Esophagus squamous epithelium (tissue), 4 donors: ENCODE measurements around the gene GSK3A.

Source experiments
- CTCF ChIP-seq, 6 experiments: fragments of 450-650 bp in 4 of 6; fragments of 200-600 bp in 2 of 6; sonication (generic) in 2 of 6; IDR thresholded peaks; one replicate each; pipeline ENCODE4 v1.5.1; 2016 to 2019; ENCODE audit warnings: antibody characterized with exemption in 6 of 6, mild to moderate bottlenecking in 4 of 6, moderate library complexity in 4 of 6
- POLR2A ChIP-seq, 4 donors: fragments of 450-650 bp; IDR thresholded peaks; one replicate each; pipeline ENCODE4 v1.6.1; 2017; ENCODE audit warnings: antibody characterized with exemption in 4 of 4, mild to moderate bottlenecking in 4 of 4, moderate library complexity in 3 of 4

- TF ChIP-seq CTCF (IDR thresholded peaks at IDR 0.05) (no peak), POLR2A (IDR thresholded peaks at IDR 0.05) (no peak)
Observed at GRCh38 chr19:42280815-42281145, 38.4 kb upstream of the GSK3A start.
